CD4-positive, alpha-beta T cell treated with Interleukin-2 at 100 ng/mL for 4 hours (primary cell): ENCODE data around the gene CCDC68.

Experiments
- DNase-seq: peaks from one replicate; pipeline ENCODE4 v3.0.0-alpha.2; 2020; ENCODE audit warnings: low spot score

Gene CCDC68

DNA sequence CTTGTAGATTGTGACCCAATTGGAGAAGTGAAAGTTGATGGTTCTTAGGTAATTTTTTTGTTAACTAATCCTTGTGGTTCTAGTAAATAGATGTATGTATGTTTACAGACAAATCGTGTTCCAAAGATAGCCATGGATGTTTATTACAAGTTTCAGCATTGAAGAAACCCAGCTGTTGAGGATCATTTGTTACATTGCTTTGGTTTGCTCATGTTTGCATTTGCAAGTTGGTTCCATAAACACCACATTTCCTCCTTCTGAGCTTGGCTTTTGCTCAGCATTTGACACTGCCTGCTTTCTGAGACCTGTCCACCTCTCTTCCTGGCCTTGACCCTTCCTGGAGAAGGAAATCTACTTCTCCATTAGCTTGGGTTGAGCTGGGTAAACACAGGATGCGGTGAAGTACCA lies 1.8 kb upstream of the CCDC68 start:
- no peak for DNase-seq

DNA sequence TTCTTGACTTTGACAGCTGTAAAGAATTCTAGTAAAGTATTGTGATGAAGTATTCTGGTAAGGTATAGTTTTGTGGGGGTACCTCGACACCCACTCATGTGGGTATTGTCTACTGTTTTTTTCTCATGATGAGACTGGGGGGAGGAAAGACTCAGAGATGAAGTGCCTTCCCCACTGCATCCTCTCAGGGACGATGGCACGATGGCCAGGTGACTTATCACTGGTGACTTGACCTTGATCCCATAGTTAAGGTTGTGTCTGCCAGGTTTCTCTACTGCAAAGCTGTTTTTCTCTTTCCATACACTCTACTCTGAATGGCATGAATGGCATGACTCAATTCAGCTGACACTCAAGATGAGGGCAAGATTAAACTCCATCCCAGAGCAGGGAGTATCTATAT lies 936 bp upstream of the CCDC68 start:
- DNase-seq = no peak

DNA sequence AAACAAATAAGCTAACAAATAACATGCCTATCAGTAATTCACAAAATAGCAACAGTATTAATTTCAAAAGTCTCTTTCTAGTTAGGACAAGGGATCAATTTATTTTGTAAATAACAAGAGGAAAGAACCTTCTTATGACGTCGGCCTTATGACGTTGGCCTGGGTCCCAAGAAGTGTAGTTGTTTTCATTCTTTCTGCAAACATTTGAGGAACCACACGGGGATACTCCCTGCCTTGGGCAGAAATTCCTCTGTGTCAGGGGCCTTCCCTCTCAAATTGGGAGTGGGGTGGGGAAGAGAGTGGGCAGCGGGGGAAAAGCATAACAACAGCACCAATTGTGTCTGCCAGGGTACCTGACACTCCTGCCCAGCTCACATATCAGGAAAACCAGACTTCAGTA lies 1.3 kb downstream of the CCDC68 start:
- no peak for DNase-seq

DNA sequence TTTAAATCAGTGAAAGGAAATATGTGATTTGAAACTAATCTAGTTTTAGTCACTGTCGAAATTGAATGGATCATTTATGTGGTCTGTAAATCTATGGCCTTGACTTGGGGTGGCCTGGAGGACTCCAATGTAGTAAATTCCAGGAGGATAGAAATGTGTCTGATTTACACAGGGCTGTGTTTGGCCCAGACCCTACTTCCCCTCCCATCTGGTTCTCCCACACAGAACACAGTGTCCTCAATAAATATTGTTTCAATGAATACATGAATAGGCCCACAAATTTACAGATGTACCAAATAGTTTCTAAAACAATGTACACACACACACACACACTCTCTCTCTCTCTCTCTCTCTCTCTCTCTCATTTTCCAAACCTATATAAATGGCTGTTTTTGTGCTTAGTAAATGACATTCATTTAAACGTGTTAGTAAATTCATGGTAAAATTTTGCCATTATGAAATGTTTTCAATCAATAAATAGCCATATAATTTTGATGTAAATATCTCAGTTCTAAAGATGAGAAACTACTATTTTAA lies 1.9 kb downstream of the CCDC68 start:
- no peak for DNase-seq

DNA sequence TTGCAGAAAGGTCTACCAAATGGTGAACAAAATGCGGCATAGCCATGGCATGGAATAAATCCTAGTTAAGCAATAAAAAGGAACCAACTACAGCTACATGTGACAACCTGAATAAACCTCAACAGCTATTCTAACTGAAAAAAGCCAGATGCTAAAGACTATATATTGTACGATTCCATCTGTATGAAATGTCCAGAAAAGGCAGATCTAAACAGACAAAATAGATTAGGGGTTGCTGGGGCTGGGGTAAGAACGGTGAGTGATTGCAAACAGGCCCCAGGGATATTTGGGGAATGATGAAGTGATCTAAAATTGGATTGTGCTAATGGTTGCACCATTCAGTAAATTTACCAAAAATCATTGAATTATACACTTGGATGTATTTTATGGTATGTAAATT lies 2.8 kb downstream of the CCDC68 start:
- DNase-seq = no peak

DNA sequence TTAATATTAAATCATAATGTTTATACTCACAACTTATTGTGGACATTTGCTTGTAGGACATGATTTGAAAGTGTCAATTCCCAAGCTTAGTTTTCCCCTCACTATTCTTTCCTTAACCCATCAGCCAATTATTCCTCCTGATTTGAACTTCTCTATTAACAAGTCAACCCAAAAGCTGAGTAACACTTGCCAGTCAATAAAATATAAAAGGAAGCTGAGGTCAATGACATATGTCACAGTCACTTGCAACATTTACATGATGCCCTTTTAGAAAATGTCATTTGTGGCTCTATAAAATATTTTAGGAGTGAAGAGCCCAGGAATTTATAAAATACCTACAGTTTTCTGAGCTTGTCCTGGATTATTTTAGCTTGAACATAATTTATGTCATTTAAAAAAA lies 7.2 kb downstream of the CCDC68 start:
- no peak for DNase-seq

DNA sequence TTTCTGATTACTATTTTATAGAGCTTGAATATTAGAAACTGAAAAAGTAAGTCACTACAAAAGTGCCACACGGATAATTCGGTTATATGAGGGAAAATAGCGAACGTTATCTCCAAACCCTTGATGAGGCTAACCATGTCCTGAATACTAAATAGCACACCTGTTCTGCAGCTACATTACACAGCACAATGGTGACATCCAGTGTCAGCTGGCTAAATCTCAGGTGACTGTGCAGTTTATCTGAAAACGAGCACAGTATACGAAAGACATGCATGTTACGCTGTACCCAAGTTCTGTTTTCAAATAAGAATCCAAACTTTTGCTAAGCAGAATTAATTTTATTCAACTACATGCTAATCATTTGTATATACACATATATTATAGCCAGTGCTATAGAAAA lies 9.0 kb downstream of the CCDC68 start:
- DNase-seq = peak; percentile 10

DNA sequence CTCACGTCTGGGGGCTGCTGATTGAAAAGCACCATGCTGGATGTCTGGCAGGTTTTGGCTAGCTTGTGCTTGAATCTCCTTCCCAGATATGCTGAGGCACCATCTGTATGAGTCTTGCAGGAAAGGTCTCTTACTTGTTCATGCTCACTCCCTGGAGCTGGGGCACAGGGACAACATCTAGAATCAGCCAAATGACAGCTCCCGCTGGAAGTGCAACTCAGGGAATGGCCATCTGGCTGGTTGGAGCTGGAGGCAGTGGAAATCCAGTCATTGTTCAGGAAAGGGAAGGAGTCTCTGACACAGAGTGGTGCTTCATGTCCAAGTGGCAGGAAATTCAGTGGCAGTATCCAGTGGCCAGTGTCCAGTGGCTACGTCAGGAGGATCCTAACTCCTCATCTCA lies 9.7 kb downstream of the CCDC68 start:
- DNase-seq = no peak

DNA sequence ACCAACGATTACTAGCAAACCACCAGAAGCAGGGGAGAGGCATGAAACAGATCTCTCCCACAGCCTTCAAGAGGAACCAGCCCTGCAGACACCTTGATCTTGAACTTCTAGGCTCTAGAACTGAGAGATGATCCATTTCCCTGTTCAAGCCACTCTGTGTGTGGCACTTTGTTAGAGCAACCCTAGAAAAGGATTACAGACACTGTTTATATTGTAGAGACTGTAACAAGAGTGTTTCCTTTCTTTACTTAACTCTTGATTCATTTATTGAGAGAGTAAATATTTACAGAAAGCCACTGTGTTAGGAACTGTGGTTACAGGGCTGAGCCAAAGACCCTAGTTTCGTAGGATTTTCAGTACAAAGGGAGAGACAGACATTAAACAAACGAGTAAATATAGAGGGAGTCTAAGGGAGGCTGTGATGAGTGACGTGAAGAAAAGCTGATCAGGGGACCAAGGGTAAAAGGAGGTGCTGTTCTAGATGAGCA lies 10.9 kb downstream of the CCDC68 start:
- DNase-seq = no peak

DNA sequence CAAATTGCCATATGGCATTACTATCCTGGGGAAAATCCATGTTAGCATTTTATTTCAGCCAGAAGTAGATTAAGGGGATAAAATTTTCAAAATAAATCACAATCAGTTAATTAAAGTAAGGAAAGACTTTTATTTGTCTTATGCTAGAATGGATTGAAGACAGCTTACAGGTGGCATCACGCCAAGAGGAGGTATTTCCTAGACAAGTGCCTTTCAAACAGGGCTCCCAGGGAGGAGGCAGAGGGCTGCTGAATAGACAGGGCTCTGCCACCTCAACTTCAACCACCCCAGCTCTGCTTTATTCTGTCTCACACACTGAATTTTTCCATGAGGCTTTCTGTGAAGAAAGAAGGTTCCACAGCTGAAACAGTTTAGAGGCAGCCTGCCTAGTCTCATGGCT lies 12.2 kb downstream of the CCDC68 start:
- DNase-seq = no peak

DNA sequence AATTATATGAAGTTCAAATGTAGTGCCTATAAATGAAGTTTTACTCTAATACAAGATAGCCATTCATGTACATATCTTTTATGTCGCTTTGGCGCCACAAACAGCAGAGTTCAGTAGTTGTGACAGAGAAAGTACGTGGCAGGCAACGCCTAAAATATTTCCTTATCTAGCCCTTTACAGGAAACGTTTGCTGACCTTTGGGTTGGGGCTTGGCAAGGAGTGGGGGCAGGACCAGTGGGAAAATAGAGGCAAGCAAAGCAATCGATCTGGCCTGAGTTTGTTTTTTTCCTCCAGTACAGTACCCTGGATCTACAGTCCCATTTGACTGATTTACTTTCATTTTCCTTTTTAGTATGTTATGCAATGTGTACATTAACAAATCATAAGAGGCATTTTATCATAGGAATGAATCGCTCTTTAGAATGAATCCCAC lies 13.1 kb downstream of the CCDC68 start:
- DNase-seq = peak; percentile 13

DNA sequence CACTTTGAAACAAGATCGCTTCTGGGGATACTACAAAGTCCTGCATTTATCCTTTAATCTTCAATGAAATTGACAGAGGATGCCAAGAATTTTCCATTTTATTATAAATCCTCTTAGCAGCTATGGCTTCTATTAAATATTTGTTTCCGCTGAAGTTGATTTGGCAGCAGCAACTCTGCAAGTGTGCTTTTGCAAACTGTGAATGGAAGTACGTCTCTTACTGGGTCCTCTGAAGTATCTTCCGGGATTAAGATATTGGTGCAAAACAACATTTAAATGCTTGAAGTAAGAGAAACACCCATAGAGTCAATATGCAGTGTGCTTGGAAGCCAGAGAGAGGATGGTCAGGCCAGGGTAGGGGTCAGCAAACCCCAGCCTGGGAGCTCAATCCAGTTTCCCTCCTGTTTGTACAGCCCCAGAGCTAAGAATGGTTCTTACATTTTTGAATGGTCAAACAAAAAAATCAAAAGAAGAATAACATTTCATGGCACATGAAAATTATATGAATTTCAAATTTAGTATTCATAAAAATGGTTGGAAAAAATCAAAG lies 13.6 kb downstream of the CCDC68 start:
- no peak for DNase-seq

DNA sequence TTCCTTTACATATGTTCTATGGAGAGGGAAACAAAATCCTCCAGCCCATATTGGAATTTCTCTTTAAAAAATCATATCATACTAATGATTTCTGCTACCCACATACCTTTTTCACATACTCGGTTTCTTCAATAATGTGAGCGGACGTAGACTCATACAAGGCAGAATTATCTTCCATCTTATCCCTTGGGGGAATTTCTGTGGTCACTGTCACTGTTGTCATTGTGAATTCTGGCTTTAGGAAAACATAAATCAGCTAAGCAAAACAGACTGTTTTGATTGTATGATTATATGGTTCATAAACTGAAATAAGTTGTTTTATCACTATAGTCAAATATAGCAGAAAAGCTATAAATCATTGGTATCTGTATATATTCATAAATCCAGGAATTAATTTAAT lies 16.7 kb downstream of the CCDC68 start:
- DNase-seq = no peak

DNA sequence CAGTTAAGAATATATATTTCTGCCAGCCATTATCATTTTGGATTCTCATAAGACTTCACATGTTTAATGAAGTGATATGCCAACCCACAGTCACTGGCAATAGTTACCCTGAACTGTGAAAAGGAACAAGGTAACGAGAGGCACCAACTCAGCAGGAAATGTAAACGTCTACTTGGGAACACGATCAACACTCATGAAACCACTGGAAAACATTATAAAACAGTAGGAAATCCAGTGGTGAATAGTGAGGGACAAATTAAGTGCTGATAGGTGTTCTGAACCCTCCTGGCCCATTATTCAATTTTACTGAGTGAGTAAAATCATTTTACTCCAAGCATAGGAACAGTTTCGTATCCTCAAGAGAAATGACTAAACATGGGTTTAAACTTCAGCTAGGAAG lies 17.1 kb downstream of the CCDC68 start:
- no peak for DNase-seq

DNA sequence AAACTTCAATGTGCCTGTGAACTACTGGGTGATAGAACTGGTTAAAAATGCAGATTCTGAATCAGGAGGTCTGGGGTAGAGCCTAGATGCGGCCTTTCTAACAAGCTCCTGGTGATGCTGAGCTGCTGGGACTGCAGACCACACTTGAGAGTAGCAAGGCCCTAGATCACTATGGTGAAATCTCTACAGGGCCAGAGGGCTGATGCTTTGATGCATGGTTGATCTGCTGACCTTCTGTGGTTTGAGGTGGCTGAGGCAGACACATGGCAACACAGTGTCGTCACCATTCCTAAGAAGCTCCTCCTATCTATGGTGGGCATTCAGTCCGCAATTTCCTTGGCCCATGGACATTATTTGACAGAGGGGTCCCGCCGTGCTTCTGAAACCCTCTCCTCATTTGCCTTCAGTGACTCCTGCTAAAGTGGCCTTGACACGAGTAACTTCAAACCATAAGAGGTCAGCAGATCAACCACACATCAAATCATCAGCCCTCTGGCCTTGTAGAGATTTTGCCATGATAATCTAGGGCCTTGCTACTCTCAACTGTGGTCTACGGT lies 19.8 kb downstream of the CCDC68 start:
- no peak for DNase-seq

DNA sequence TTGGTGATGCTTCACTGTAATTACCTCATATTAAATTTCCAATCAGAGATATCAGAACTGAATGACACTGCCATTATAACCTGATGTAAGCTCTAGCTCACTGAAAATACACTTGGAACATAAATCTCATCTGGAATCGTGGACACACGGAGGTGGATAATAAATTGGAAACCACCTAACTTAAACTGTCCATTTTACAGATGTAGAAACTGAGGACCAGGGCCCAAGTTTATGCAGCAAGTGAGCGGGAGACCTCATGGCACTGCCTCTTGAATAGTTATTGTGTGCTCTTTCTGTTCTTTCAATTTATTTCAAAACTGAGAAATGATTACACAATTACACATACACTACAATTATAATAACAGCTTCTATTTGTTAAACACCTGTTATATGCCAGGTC lies 20.8 kb downstream of the CCDC68 start:
- DNase-seq = no peak

DNA sequence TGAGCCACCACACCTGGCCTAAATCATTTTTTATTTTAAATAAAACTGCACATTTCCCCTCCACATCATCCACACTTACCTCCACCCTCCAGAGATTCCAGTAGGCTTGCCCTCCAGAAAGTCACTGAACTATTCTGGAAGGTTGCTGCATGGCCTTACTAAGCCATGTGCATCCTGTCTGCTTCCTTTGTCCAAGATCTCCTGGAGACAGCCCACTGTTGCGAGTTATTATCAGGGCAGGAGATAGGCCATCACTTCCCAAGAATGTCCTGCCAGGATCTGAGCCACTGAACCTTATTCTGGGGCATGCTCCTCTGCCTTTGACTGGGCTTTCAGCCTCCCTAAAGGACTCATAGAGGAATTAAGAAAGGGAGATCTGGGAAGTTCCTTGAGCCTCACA lies 26.8 kb downstream of the CCDC68 start:
- DNase-seq = no peak

DNA sequence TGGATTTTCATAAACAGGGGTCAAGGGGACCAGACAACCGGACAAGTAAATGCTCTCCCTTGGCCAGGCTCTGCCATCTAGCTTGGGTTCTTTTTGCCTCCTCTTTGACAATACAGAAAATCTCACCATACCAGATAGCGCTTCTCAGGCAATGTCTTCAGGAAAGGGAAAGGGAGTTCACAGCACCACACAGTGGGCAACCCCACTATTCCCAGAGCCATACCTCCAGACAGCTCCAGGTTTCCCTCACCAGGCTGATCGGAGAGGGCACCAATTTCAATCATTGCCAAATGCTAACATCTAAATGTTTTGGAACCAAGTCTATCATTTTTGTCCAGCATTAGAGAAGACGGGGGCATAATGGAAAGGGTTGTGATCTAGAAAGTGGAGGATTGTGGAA lies 28.1 kb downstream of the CCDC68 start:
- no peak for DNase-seq

DNA sequence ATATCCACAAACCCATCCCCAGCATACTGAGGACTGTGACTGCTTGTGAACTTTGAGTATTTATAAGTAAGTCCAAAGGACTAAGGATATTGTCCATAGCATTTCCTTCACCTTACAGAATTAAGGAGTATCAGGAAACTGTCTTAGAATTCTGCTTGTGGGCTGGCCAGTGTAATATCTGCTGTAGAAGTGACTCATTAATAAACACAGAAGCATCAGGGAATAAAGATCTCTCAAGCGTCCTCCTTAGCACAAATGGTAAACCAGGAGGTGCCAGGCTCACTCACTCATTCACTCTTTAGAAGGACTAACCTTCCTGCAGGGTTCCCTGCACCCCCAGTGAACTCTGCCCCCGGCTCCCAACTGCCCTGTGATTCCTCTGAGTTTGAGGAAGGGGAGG lies 31.0 kb downstream of the CCDC68 start:
- no peak for DNase-seq

DNA sequence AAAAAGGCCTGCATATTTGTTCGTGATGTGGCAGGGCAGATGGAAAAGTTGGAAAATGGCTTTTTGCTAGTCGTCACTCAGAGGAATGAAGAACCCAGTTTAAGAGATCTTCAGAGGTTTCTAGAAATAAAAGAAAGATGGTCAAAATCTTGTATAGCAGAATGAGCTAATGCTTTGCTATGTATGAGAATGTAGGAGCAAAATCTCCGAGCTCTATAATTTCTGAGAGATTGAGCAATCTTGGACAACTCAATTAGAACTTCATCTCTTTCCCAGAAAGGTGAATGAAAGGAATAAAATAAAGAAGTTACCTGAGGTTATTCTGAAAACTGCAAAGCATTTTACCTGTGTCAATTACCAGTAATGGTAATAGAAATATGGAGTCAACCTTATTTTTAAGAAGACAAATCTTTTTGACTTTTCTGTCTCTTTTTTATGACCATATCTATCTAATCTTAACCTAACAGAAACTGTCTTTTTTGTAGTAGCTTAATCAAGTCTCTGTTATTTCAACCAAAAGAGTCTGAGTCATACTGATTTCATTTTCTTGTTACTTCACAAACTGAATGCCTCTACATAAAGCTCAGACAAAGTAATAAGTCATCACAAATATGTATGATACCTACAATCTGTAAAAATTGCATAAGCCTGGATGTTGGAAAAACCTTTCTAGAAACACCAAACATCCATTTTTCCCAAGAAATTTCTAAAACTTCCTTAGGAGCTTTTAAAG lies 32.5 kb downstream of the CCDC68 start:
- no peak for DNase-seq

DNA sequence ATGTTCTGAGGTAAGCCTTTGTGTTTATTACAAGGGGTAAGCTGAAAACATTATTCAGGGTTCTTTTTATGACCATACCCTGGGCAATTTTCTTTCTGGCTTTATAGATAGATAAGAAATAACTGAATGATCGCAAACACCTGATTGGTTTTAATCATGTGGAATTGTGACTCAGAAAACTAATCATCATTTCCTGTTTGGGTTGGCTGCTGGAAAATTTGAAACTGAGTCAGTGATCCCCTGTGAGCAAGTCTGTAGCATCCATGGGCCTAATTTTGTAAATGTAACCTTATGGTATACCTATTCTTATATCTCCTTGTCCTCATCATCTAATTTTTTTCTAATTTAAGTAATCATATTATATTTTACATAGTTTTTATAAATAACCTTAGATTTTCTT lies 34.3 kb downstream of the CCDC68 start:
- DNase-seq = no peak

DNA sequence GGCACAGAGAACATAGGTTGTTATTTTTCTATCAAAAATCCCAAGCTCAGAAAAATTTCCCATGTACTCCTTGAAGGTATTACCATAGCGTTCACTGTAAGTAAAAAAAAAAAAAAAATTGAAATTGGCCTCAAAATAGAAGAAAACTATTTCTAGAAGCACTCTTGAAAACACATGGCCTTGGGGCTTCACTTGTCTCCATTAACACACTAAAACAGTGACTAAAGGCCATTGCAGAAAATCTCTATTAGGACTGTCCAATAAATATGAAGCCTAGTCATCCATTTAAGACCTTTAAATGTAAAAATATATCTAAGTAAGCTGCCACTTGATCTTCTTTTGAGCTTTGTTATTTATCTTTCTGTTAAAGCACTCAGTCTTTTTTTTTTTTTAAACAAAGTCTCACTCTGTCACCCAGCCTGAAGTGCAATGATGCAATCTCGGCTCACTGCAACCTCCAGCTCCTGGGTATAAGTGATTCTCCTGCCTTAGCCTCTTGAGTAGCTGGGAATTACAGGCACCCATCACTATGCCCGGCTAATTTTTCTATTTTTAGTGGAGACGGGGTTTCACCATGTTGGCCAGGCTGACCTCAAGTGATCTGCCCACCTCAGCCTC lies 35.8 kb downstream of the CCDC68 start:
- no peak for DNase-seq

DNA sequence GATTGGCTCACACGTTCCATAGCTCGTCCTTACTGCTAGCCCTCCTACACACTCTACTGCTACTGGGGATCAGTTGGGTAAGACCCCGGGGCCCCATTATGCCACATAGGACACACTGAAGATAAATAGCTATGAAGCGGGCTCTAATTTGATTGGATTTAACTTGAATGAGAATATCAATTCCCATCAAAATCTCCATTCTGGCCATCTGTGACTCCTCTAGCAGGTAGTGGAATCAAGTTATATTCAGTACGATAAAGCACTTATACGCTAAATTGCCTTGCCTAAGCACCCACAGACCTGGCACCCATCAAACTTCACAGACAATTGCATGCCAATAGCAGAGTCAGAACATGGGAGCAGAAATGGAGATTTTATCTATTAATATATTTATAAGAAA lies 39.8 kb downstream of the CCDC68 start:
- DNase-seq = no peak
